NCI-H1694 (cell line): Measurements from ENCODE around the gene RPS27.
"Not testable (repeated sequence)": the region's sequence is repeated elsewhere in the genome, so short reads cannot be mapped to it uniquely, and the experiment has no call there.

ENCODE experiments used
- DNase-seq: peaks from one replicate; lab custom pipeline; 2025; lab: John Stamatoyannopoulos, UW

Gene RPS27

DNA sequence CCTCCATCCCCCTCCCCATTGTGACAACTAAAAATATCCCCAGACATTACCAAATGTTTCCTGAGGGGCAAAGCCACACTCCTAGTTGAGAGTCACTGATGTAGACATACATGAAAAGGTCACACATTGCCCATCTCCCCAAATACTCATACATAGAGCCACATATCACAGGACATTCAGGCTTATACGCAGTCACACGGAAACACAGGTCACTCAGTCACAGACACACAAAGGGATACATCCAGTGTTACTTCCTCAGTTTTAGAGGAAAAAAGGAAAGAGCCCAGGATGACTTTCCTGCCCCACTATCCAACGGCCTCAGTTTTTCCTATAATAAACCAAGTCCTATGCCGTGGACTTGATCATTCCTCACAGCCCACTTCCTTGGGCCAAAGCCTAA, 29.1 kb upstream of the RPS27 start:
- DNase-seq: no peak

DNA sequence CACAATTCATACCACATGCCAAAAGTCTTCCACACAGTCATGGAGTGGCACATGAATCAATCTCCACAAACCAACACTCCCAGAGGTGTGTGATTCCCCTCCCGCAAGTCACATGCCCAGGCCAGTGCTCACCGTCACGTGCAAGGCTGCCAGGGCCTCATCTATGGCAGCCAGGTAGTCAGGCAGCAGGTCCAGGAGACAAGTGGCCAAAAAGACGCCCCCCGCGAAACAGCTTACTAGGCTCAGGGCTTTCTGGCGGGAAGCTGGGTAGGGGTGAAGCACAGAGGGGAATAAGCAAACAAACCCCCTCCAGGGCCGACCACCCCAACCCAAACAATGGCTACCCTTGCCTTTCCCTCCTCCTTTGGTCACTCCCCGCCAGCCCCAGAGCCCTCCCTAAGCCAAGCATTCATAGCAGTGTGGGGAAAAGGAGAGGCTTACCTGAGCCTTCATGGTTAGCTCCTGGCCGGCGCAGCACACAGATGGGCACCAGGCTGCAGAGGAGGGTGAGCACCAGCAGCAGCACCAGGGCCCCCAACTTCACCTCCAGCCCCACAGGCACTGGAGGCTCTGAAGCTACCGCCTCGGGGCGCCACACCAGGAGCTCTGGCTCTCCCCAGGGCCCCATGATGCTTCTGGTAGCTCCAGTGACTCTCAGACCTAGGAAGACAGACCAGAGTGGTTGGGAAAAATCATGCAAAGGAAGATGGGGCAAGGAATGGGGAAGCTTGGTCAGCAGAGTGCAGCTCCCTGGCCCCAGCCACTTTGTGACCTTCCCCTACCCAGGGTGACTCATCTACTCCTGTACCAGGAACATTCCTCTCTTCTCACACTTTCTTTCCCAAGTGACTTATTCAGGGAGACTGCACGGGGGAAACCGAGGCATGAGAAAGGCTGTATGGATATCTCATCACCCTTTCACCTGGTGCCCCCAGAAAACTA, 28.2 kb upstream of the RPS27 start:
- no peak for DNase-seq

DNA sequence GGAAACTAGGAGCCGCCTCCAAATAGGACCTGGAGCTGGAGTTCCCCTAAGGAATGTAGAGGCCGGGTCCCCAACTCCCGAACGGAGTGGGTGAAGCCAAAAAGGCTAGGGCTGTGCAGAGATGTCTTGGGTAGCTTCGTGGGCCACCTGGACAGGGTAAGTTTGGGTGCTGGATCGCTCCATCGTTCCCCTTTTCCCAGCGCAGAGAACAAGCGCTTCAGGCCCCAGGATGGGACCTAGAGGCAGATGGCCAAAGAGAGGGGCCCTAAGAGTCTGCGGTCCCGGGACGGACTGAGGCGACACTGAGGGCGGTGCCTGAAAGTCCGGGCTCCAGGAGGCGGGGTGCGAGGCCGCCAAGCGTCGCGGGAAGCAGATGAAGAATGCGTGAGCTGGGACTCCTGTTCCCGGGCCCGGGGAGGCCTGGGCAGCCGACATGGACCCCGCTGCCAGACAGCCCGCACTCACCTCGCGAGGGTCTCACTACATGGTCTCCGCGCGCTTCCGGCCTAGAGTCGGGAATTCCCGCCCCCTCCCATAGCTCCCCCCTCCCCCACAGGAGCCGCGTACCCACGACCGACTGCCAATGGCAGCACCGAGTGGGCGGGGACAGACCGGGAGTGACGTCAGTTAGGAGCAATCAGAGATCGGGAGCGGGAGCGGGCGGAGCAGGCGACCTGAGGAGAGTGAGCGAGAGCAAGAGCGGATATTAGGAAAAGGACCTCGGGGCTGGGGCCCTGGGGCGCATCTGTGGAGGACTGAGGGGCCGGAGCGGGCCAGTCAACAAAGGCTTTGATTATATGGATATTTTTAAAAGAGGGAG, 27.3 kb upstream of the RPS27 start, which contains the start of gene SLC39A1:
Gene SLC39A1, minus strand, starts transcription at position 508 of the 820 bp plus-strand sequence. CDS start 822 bp downstream, outside the sequence.
- DNase-seq: peak; percentile 99

DNA sequence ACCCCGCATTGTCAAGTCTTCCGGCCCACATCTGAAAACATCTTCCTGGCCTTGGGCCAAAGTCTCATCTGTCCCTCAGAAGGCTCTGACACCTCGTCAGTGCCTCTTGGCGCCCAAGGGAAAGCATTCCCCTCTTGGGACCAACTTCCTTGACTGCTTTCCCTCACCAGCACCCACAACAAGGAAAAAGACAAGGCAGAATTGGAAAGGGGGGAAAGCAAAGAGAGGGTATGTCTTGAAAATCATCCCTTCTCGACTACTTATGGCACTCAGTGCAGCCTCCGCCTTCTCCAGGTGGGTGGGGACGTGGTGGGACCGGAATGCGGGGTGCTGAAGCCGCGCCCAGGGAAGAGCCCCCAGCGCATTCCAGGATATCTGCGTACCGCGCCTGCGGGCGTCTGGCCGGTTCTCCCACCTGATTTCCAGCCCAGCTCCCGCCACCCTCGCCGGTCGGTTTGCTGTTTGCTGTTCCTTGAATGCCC, 26.7 kb upstream of the RPS27 start:
- no peak for DNase-seq

DNA sequence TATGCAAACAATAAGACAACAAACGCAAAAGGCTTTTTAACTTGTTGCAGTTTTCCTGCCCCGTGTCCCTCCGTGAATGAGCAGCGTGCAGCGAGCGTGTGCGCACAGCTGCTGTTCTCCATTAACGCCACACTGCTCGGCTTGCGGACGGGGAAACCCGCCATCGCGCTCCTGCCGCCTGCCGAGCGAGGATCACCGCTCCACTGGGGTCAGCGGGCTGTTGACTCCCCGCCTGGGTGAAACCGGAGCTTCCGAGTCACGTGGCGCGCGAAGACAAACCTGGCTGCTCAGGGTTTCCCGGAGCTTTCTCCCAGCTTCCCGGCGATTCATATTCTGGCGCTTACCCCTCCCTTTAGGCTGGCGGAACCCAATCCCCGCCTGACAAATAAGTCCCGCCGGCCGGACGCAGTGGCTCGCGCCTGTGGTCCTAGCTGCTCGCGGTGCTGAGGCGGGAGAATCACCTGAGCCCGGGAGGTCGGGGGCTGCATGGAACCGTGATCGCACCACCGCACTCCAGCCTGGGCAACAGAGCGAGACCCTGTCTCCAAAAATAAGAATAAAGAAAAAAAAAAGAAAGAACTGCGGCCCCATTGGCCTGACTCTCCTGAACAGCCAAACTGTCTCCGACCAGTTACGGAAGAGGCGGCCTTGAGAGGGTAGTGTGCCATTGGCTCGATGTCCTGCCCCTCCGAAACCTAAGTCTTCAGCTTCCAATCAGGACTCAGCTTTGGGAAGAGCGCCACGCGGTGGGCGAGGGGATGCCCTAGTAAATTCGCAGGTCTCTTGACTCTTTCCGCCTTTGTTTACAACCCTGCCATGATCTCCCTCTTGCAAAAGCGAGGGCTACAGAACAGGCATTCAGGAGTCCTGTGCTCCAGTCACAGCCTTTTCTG, 23.2 kb upstream of the RPS27 start, which contains the start of gene CREB3L4:
Gene CREB3L4, plus strand, starts transcription at position 796 of the 893 bp plus-strand sequence. CDS start 624 bp downstream, outside the sequence.
- peak; percentile 100 for DNase-seq

DNA sequence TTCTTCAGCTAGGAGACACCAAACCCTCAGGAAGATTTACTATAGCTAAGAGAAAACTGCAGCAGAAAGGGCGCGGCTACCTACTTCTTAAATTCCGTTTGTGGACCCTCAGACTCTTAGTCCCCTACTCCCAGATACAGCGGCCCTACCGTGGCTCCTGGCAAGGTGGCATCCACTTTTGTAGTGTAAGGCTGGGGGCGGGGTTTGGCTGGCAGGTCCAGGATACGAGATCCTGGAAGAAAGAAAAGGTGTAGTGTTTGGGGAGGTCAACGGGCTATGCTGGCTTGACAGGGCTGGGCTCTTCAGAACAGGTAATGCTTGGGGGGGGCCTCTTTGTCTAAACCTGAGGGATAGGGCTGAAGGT, 22.6 kb upstream of the RPS27 start:
- DNase-seq: no peak

DNA sequence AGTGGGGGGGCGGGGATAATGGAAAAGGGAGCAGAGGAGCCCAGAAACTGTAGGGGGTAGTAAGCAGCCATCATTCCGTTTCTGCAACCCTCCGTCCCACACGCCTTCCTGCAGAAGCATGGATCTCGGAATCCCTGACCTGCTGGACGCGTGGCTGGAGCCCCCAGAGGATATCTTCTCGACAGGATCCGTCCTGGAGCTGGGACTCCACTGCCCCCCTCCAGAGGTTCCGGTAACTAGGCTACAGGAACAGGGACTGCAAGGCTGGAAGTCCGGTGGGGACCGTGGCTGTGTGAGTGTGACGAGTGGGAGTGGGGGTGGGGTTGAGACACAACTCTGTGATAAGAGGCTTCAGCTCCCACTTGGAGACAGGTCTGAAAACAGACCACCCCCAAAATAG, 22.2 kb upstream of the RPS27 start:
- no peak for DNase-seq

DNA sequence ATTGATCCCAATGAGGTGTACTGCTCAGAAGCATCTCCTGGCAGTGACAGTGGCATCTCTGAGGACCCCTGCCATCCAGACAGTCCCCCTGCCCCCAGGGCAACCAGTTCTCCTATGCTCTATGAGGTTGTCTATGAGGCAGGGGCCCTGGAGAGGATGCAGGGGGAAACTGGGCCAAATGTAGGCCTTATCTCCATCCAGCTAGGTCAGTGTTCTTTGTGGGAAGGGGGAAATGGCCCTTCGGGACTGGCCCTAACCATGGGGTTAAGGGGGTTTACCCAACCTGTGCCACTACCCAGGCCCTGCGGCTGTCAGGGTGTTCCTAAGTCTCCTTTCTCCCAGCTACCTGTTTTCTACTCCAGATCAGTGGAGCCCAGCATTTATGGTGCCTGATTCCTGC, 21.6 kb upstream of the RPS27 start:
- DNase-seq: no peak

DNA sequence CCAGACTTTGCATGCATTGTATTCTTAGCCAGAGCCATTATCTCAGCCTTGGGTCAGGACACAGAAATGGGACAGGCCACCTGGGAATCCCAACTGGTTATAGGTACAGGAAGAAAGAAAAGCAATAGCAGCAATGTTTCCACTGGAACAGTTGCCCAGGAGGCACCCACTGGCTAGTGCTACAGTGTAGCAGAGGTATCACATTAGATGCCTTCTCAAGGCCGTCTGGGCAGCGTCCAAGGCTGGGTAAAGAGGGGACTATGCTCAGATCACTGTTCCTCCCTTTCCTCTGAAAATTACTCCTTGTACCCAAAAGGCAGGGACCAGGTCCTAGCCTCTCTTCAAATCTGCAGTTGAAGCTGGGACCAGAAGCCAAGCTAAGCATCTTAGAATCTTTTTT, 20.2 kb upstream of the RPS27 start:
- no peak for DNase-seq

DNA sequence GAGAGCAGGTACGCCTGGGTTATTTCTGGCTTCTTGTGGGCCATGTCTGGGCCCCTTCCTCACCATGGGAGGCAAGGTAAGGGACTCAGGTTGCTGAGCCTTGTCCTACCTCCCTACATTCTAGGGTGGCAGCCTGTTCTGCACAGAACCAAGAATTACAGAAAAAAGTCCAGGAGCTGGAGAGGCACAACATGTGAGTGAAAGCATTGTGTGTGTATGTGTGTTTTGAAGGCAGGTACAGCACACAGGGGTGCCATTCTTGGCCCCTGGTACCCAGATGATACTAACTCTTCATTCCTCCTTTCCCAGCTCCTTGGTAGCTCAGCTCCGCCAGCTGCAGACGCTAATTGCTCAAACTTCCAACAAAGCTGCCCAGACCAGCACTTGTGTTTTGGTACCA, 17.5 kb upstream of the RPS27 start:
- no peak for DNase-seq

DNA sequence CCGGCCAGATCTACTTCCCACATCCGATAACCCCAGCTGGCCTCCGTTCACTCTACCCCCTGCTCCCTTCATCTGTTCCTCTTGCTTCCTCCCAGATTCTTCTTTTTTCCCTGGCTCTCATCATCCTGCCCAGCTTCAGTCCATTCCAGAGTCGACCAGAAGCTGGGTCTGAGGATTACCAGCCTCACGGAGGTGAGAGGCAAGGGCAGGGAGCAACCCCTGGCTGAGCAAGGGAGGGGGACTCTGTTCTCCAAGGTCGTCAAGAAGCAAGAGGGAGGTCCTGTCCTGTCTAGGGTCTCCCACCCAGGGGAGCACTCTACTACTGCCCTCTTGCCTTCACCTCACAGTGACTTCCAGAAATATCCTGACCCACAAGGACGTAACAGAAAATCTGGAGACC, 17.0 kb upstream of the RPS27 start:
- DNase-seq: no peak

DNA sequence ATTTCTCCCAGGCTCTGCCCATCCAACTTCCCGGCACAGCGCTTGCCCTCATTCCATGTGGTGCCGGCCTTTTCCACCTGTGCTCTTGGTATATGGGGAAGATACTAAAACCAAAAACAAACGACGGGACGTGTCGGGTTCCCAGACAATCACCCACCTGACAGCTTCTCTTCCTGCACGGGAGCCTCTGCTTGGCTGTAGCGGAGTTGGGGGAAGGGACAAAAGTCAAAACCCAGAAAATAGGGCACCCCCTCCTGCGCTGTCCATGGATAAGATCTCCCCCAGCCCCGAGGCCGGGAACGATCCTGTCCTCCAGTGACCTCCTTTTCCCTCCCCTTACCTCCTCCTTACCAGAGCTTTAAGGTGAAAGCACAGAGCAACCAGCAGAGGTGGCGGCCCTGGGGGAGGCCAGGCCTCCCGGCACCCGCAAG, 13.7 kb upstream of the RPS27 start:
- no peak for DNase-seq

DNA sequence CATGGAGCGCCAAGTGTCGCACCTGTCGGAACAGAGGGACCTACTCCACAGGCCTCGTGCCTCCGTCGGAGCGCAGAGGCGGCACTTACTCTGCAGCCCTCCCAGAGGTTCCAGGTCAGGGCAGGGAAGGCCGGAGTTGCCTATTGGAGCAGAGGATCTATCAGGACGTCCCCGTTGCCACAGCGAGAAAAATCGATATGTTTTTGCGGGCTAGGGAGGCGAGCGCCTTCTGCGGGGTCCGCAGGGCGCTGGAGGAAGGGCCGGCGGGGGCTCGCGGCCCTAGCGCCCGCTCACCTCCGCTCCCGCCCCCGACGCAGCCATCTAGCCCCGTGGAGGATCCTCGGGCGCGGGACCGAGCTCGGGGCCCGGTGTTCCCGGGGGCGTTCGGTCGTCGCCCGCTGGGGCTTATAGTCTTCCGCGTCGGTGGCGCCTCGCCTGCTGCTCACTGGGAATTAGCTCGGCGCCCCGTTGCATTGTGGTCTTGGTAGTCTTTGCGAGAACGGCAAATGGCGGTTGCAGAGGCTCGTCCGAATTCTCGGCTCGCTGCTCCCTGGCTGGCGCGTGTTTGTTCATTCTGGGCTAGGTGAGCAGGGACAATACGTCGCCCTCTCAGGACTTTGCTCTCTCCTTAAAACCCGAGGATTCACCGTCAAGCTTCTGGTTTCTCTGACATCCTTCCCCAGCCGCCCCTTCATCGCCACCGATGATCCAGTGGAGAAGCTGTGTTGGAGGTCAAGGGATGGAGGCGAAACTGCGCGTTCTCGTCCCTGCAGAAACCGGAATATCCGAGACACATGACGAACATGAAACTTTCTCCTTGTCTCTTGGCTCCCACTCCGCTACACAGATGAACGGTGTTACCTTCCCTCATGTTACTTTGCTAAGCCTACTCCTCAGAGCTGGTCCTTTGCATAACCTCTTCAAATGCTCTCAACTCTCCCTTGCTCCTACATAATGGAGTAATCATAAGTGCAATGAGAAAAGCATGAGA, 13.0 kb upstream of the RPS27 start, which contains the start of gene JTB:
Gene JTB, minus strand, starts transcription at position 425 of the 991 bp plus-strand sequence. Its CDS starts 422 bp downstream, at position 3.
- DNase-seq: peak; percentile 92

DNA sequence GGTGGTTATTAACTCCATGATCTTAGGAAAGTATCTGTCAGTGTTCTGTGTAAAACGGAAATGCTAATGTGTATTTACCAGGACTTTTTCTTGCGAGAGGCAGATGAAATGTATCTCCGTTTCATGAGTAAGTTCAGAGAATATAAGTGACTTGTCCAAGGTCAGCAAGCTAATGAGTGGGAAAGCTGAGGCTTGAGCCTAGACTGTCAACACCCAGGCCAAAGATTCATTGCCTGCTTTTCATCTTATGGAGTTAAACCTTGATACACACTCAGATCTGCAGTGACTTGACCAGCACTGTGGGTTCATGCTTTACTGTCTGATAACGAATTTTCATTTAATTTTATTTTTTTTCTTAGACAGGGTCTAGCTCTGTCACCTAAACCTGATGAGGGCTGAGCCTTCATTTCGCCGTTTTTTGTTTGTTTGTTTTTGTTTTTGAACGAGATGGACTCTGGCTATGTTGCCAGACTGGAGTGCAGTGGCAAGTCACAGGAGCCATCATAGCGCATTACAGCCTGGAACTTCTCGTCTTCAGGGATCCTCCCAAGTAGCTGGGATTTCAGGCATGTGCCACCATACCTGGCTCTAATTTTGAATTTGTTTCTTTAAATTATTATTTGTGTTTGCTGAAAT, 12.2 kb upstream of the RPS27 start:
- no peak for DNase-seq

DNA sequence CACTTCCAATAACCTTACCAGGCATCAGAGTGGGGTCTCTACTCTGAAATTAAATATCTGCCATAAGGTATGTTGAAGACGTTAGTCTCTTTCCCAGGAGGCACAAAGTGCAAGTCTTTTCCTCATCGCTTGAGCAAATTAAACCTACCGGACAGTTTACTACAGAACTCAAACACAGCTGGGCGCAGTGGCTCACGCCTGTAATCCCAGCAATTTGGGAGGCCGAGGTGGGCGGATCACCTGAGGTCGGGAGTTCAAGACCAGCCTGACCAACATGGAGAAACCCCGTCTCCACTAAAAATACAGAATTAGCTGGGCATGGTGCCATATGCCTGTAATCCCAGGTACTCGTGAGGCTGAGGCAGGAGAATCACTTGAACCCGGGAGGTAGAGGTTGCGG, 11.5 kb upstream of the RPS27 start:
- DNase-seq: not testable (repeated sequence)

DNA sequence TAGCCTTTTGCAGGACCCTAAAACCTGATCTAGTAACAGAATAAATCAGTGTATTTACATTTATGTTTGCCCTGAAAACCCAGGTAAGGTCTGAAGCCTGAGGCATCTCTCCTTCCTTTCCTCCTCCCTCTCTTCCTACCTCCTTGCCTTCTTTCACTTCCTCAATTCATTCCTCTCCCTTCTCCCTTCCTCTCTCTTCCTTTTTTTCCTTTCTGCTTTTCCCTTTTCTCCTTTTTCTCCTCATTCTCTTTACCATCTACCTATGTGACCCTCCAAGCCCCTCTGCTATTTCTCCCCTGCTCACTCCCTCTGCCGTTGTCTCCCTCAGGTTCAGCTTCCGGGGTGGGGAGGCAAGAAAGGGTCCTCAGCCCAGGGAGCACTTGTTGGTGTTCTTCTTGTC, 8.8 kb upstream of the RPS27 start:
- DNase-seq: not testable (repeated sequence)

DNA sequence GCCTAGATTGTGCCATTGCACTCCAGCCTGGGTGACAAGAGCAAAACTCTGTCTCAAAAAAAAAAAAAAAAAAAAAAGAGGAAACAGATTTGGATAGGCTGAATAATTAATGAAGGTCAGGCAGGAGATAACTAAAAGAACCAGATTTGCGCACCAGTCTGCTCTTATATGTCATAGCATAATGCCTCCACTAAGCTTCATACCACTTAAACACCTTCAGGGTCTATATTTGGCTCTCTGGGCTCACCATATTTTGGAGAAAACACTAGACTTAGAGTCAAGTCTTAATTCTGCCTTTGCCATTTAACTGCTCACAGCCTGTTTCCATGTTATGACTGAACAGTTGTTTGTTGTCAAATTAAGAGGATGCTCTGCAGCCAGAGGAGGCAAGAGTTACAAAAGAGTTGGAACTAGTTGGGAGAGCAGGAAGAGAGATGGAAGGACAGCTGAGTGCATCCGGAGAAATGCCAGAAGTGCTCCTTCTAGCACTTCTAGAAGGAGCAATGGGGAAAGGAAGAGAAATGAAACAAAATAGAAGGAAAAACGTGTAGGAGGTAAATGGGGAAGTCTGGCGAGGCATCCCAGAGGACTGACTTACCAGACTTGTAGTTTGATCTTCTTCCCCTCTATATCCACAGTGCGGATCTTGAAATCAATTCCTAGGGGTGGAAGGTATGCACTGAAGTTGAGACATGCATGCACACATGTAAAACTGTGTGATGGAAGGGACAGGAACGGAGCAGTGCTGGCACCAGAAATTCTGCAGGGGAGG, 6.3 kb upstream of the RPS27 start:
- no peak for DNase-seq

DNA sequence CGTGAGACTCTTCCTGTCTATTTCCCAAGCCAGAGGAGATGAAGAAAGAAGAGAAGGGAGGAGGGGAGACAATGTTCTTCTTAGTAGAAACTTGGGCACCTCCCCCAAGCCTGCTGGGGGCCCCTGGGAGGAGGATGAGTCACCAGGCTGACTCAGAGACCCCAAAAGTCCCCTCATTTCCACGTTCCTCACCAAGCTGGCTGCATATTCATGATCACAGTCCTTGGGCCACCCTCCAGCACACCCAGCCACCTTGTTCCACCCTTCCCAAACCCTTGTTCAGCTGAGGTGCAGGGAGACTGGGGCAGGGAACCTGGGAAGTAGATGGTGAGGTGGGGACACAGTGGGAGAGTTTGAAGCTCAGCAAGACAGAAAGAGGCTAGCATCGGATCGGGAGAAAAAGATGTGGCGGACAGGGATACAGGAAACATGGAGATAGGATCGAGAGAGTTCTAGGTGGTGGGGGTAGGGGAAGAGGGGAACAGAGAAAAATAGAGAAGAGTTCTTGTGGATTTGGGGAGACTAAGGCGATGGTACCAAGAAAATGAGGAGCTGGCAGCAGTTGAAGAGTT, 5.1 kb upstream of the RPS27 start:
- DNase-seq: no peak
